SK-N-SH (cell line): ENCODE data around the gene RTN4RL2. TPM values are rescaled to one million over a fixed set of nuclear protein-coding genes. Genes with fewer than 3 reads are reported as not detected.

Experiments
- CTCF ChIA-PET: fragments of 300-600, 350-600 bp; formaldehyde crosslinking; extraction: SDS; loops from one replicate; lab custom pipeline; 2021; lab: Yijun Ruan, JAX
- POLR2A ChIA-PET: fragments of 350-600 bp; sonication (Branson Sonifier 250); formaldehyde crosslinking; extraction: SDS; loops from one replicate; lab custom pipeline; 2020; ENCODE audit warnings: antibody characterized with exemption, inconsistent platforms; lab: Yijun Ruan, JAX
- DNase-seq: peaks from one replicate; pipeline ENCODE4 v3.0.0; 2012
- H2AFZ ChIP-seq: fragments of 200-600 bp; sonication (generic); 2 replicates; pipeline ENCODE4 v1.8.1; 2016; ENCODE audit warnings: antibody characterized with exemption, mild to moderate bottlenecking, low read depth
- H3F3A ChIP-seq: fragments of 200-600 bp; sonication (generic); replicated peaks from 2 replicates; pipeline ENCODE3; 2016; ENCODE audit warnings: antibody characterized with exemption, mild to moderate bottlenecking; ENCODE audit not compliant: insufficient read depth
- H3K27ac ChIP-seq, 2 experiments: fragments of 200-500 bp in 1 of 2; fragments of 200-600 bp in 1 of 2; sonication (Bioruptor generic) in 1 of 2; sonication (generic), shearing (Covaris generic) in 1 of 2; 2 replicates each; pipeline versions ENCODE4 v1.5.1 to v1.6.1; 2014 to 2016; ENCODE audit warnings: low read depth in 2 of 2, inconsistent platforms in 1 of 2, low read length in 1 of 2, mild to moderate bottlenecking in 1 of 2, mixed read lengths in 1 of 2
- H3K27me3 ChIP-seq: fragments of 200-600 bp; sonication (generic), shearing (Covaris generic); 2 replicates; pipeline ENCODE4 v1.6.1; 2016; ENCODE audit warnings: mixed run types; ENCODE audit not compliant: insufficient read depth
- H3K36me3 ChIP-seq, 2 experiments: fragments of 200-500 bp in 1 of 2; fragments of 200-600 bp in 1 of 2; sonication (Bioruptor generic) in 1 of 2; sonication (generic) in 1 of 2; replicated peaks in 1 of 2; 2 replicates each; pipeline versions ENCODE3 to v1.5.1; 2014 to 2016; ENCODE audit warnings: low read length in 1 of 2, mild to moderate bottlenecking in 1 of 2; ENCODE audit not compliant: insufficient read depth in 2 of 2, control insufficient read depth in 1 of 2
- H3K4me1 ChIP-seq, 2 experiments: fragments of 200-500 bp in 1 of 2; fragments of 200-600 bp in 1 of 2; sonication (Bioruptor generic) in 1 of 2; sonication (generic), shearing (Covaris generic) in 1 of 2; 2 replicates each; pipeline versions ENCODE4 v1.5.1 to v1.6.1; 2014 to 2016; ENCODE audit warnings: low read depth in 1 of 2, low read length in 1 of 2, mixed run types in 1 of 2; ENCODE audit not compliant: insufficient read depth in 2 of 2, control insufficient read depth in 1 of 2
- H3K4me2 ChIP-seq: fragments of 200-600 bp; sonication (generic), shearing (Covaris generic); 2 replicates; pipeline ENCODE4 v1.6.1; 2017; ENCODE audit warnings: mixed run types
- H3K4me3 ChIP-seq, 2 experiments: fragments of 200-500 bp in 1 of 2; fragments of 200-600 bp in 1 of 2; sonication (Bioruptor generic) in 1 of 2; sonication (generic), shearing (Covaris generic) in 1 of 2; 2 replicates each; pipeline versions ENCODE4 v1.5.1 to v1.8.1; 2014 to 2016; ENCODE audit warnings: low read depth in 2 of 2, inconsistent platforms in 1 of 2, low read length in 1 of 2, mild to moderate bottlenecking in 1 of 2, mixed read lengths in 1 of 2, moderate library complexity in 1 of 2
- H3K79me2 ChIP-seq: fragments of 200-600 bp; sonication (generic); 2 replicates; pipeline ENCODE4 v1.8.1; 2017; ENCODE audit warnings: mild to moderate bottlenecking; ENCODE audit not compliant: insufficient read depth
- H3K9ac ChIP-seq: fragments of 200-600 bp; sonication (generic); 2 replicates; pipeline ENCODE4 v1.6.1; 2017; ENCODE audit warnings: mixed run types
- H3K9me2 ChIP-seq: fragments of 200-600 bp; sonication (generic); 2 replicates; pipeline ENCODE4 v1.6.1; 2017; ENCODE audit warnings: mixed run types
- H3K9me3 ChIP-seq: fragments of 200-600 bp; sonication (generic); 2 replicates; pipeline ENCODE4 v1.6.1; 2017; ENCODE audit warnings: mixed run types, mild to moderate bottlenecking, moderate library complexity
- H4K20me1 ChIP-seq: fragments of 200-600 bp; sonication (generic); 2 replicates; pipeline ENCODE4 v1.6.1; 2017; ENCODE audit warnings: mild to moderate bottlenecking, mixed run types; ENCODE audit not compliant: insufficient read depth
- CHD2 ChIP-seq: fragments of 150-350 bp; IDR thresholded peaks from 2 replicates; pipeline ENCODE4 v1.6.1; 2018; ENCODE audit warnings: low read length; ENCODE audit not compliant: partially characterized antibody
- ELF1 ChIP-seq: IDR thresholded peaks from 2 replicates; pipeline ENCODE4 v1.4.0; 2012
- EP300 ChIP-seq, 2 experiments: IDR thresholded peaks; 2 replicates each; pipeline versions ENCODE4 v1.4.0 to v1.6.1; 2012; ENCODE audit warnings: borderline replicate concordance in 1 of 2, low read depth in 1 of 2, low read length in 1 of 2
- EZH2phosphoT487 ChIP-seq: fragments of 200-600 bp; sonication (generic); IDR thresholded peaks from 2 replicates; pipeline ENCODE4 v1.6.1; 2017; ENCODE audit warnings: low read depth, mixed run types, mild to moderate bottlenecking, antibody characterized with exemption, moderate library complexity, borderline replicate concordance
- FOXM1 ChIP-seq: IDR thresholded peaks from 2 replicates; pipeline ENCODE4 v1.4.0; 2012; ENCODE audit warnings: low read depth, mild to moderate bottlenecking
- GABPA ChIP-seq: IDR thresholded peaks from 2 replicates; pipeline ENCODE4 v1.4.0; 2012; ENCODE audit warnings: low read depth, mild to moderate bottlenecking
- GATA2 ChIP-seq: sonication (generic); formaldehyde crosslinking; IDR thresholded peaks from 2 replicates; pipeline ENCODE4 v1.5.0; 2020; ENCODE audit warnings: mild to moderate bottlenecking, missing genetic modification reagents
- IRF3 ChIP-seq: fragments of 150-350 bp; IDR thresholded peaks from 2 replicates; pipeline ENCODE4 v1.6.1; 2016; ENCODE audit warnings: mild to moderate bottlenecking, low read depth, low read length
- MXI1 ChIP-seq: IDR thresholded peaks from 2 replicates; pipeline ENCODE4 v1.6.1; 2012; ENCODE audit warnings: mild to moderate bottlenecking, low read depth, low read length, improper control_type of control experiment
- NFIC ChIP-seq: IDR thresholded peaks from 2 replicates; pipeline ENCODE4 v1.4.0; 2012; ENCODE audit warnings: borderline replicate concordance
- RCOR1 ChIP-seq: fragments of 150-350 bp; IDR thresholded peaks from 2 replicates; pipeline ENCODE4 v1.6.1; 2017; ENCODE audit warnings: antibody characterized with exemption, low read length
- REST ChIP-seq: IDR thresholded peaks from 2 replicates; pipeline ENCODE4 v1.6.1; 2012; ENCODE audit warnings: mild to moderate bottlenecking, low read depth, low read length, moderate library complexity
- RXRA ChIP-seq: IDR thresholded peaks from 2 replicates; pipeline ENCODE4 v1.4.0; 2012; ENCODE audit warnings: low read depth, mild to moderate bottlenecking, borderline replicate concordance
- SIN3A ChIP-seq: IDR thresholded peaks from 2 replicates; pipeline ENCODE4 v1.6.1; 2012; ENCODE audit warnings: low read depth, mild to moderate bottlenecking, low read length, moderate library complexity, borderline replicate concordance
- SMC3 ChIP-seq: IDR thresholded peaks from 2 replicates; pipeline ENCODE4 v1.6.1; 2012; ENCODE audit warnings: low read depth, low read length, improper control_type of control experiment
- TAF1 ChIP-seq: IDR thresholded peaks from 2 replicates; pipeline ENCODE4 v1.6.1; 2012; ENCODE audit warnings: low read depth, mild to moderate bottlenecking, low read length, moderate library complexity, borderline replicate concordance
- TEAD4 ChIP-seq: IDR thresholded peaks from 2 replicates; pipeline ENCODE4 v1.4.0; 2012; ENCODE audit warnings: mild to moderate bottlenecking, borderline replicate concordance; ENCODE audit not compliant: insufficient read depth
- USF1 ChIP-seq: IDR thresholded peaks from 2 replicates; pipeline ENCODE4 v1.4.0; 2012; ENCODE audit warnings: low read depth, borderline replicate concordance
- YY1 ChIP-seq: IDR thresholded peaks from 2 replicates; pipeline ENCODE4 v1.4.0; 2012; ENCODE audit warnings: low read depth, mild to moderate bottlenecking
- WGBS: methylation state at CpG from one replicate; pipeline ENCODE4 v1.1.6; 2017; ENCODE audit warnings: low lambda C conversion rate; 5-methylcytosine and 5-hydroxymethylcytosine counted together
- polyA plus RNA-seq, 3 experiments: library from polyadenylated mRNA; depleted of rRNA; stranded (reverse); fragments of >200 nt; gene quantifications; 2 replicates each; pipeline ENCODE4 v1.2.3, GENCODE V29; 2012

Gene RTN4RL2
- polyA plus RNA-seq, 1 of the 3 experiments (the other 2 are of a cell fraction), result 0.30 TPM

GRCh38 chr11:57487021-57487778 lies 26.9 kb downstream of the RTN4RL2 start:
- Histone ChIP-seq H3K4me3 (no peak overlapping the region), H2AFZ (no peak overlapping the region), H3K4me1 (peaks cover 4 to 7% of the 10 kb centered on the region in 2 experiments; a peak in 2 of 4 replicates), H3K27ac (no peak overlapping the region), H3K9me3 (no peaks in the 10 kb centered on the region), H3K27me3 (peaks cover 11% of the 10 kb centered on the region), H3K36me3 (no peaks in the 10 kb centered on the region), H3F3A (peaks cover 2% of the 10 kb centered on the region), H3K4me2 (no peak overlapping the region), H3K79me2 (no peaks in the 10 kb centered on the region), H3K9ac (no peak overlapping the region), H3K9me2 (no peaks in the 10 kb centered on the region), H4K20me1 (no peaks in the 10 kb centered on the region)
- CTCF ChIA-PET, result interaction anchor here (0.6 to 27.2 kb wide), 4 partner anchors 28 to 157 kb away, joined by 3 to 517 read pairs (median 10); partner anchors contain the start of genes RTN4RL2 and TIMM10
- no peak for DNase-seq
- 86% methylated on average over 7 of the region's 15 CpGs for WGBS
- no peak for TF ChIP-seq CHD2
- TF ChIP-seq FOXM1, result no peak
- no peak for TF ChIP-seq EZH2phosphoT487
- no peak for TF ChIP-seq TEAD4
- no peak for TF ChIP-seq TAF1
- no peak for TF ChIP-seq NFIC
- no peak for TF ChIP-seq MXI1
- TF ChIP-seq ELF1, result no peak
- no peak for TF ChIP-seq YY1
- no peak for TF ChIP-seq REST
- TF ChIP-seq IRF3, result no peak
- TF ChIP-seq EP300 (IDR thresholded peaks at IDR 0.05; ENCODE audit: borderline replicate concordance in 1 of 2, low read depth in 1 of 2, low read length in 1 of 2), result no peak
- TF ChIP-seq GATA2 (CRISPR knock-in tag), result no peak
- TF ChIP-seq RCOR1, result no peak
- TF ChIP-seq SMC3, result no peak
- TF ChIP-seq USF1, result no peak
- no peak for TF ChIP-seq SIN3A
- no peak for TF ChIP-seq RXRA
- TF ChIP-seq GABPA, result no peak
- POLR2A ChIA-PET, result no interaction called here
